Measurements from ENCODE around the gene NCLN.

- TF ChIP-seq ZNF274 (IDR thresholded peaks at IDR 0.05; ENCODE audit: low read depth, low read length) (no peak), SUZ12 (IDR thresholded peaks at IDR 0.05; ENCODE audit: extremely low read depth, insufficient read depth, insufficient read length) (no peak), YY1 (IDR thresholded peaks at IDR 0.05; ENCODE audit: insufficient read depth, insufficient read length) (no peak)
Measured at GRCh38 chr19:3146677-3147100, 39.0 kb upstream of the NCLN start.

Measured in NT2/D1 (cell line).